ENCODE results near the gene ZNF579. TPM values are rescaled to one million over a fixed set of nuclear protein-coding genes. Genes with fewer than 3 reads are reported as not detected.

The ZNF579 gene
- total and polyA plus RNA-seq, 10 of the 15 experiments (the other 5 are each of a cell fraction or from before 2014, with no cell fraction given): 0.11 to 11.7 (median 1.5) TPM

DNA sequence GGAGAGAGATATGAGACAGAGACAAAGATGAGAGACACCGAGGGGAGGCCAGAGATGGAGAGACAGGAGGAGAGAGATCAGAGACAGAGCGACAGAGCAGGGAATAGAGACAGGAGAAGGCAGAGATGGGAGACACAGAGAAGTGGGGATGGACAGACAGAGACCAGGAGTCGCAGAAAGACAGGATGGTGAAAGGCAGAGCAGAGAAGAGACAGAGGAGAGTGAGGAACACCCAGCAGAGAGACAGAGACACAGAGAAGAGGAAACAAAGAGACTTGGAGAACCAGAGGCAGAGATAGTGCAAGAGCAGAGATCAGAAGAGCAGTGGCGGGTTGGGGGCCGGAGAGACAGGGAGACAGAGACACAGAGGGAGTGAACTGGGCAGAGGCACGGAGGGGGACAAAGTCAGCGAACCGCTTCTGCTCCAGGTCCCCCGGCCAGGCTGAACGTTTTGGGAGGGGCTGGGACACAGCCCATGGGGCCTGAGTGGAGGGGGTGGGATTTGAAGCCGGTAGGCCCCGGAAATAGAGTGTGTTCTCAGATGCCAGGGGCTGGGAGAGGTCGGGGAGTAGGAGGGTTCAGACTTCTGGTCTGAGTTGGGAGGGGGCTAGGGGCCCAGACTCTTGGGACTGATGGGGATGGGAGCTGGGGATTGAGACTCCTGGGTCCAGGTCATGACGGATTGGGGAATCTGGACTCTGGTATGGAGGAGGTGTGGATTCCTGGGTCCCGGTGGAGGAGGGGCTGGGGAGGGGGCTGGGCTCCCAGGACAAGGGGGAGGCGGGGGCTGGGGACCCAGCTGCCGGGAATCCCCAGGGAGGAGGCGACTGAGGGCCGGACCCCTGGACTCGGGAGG is 654 bp downstream of the ZNF579 start:
- CTCF ChIA-PET: interaction anchor here (2.3 kb wide), 1 partner anchor 26 kb away, joined by 5 read pairs; the partner anchor contains the start of gene ZNF865
- no peak for FAIRE-seq

More for the DNA sequence above, 654 bp downstream of the ZNF579 start:
- Histone ChIP-seq H4K20me1 (ENCODE audit: control insufficient read depth, insufficient read depth) (no peaks in the 10 kb centered on the region), H3K9ac (ENCODE audit: control insufficient read depth, insufficient read depth, low read length) (peak overlapping the region; percentile 56), H3K4me2 (ENCODE audit: control insufficient read depth, insufficient read depth) (peak overlapping the region; percentile 71), H3K4me1 (ENCODE audit: control insufficient read depth, insufficient read depth, low read length) (0 out of 2 replicates have a peak, but pooled peaks cover 3% of the 10 kb centered on the region), H2AFZ (ENCODE audit: control insufficient read depth, low read depth, low read length) (peak overlapping the region; percentile 85; the same call in 1 of the 2 replicates), H3K9me3 (replicated peaks; ENCODE audit: control insufficient read depth, insufficient read depth, low read length) (no peaks in the 10 kb centered on the region), H3K36me3 (ENCODE audit: control insufficient read depth in 2 of 2, insufficient read depth in 2 of 2, low read length in 1 of 2) (peaks cover 0 to 5% of the 10 kb centered on the region in 2 experiments; a peak in 1 of 4 replicates), H3K4me3 (peak overlapping the region; percentile 93), H3K27ac (ENCODE audit: control insufficient read depth, insufficient read depth) (peak overlapping the region; percentile 64), H3K79me2 (ENCODE audit: control insufficient read depth, insufficient read depth, low read length) (peaks cover 11% of the 10 kb centered on the region), H3K27me3 (replicated peaks in 1 of 2; ENCODE audit: control insufficient read depth in 2 of 2, insufficient read depth in 2 of 2, low read length in 1 of 2) (no peaks in the 10 kb centered on the region)
- peak; percentile 72 for ATAC-seq
- 25% methylated on average over 13 of the region's 20 CpGs for WGBS (ENCODE audit: insufficient coverage, insufficient replicate concordance, low lambda C conversion rate, missing lambda C conversion rate)
- no TSS peak for BruUV-seq (replicated peaks)
- POLR2A ChIA-PET: interaction anchor here (1.3 to 1.5 kb wide), 2 partner anchors 10 to 19 kb away, joined by 4 to 5 read pairs; partner anchors contain the start of gene FIZ1
- intact Hi-C loops (cut with micrococcal nuclease; ENCODE audit: unreplicated experiment): no loop called here
- RAD21 ChIA-PET (ENCODE audit: unreplicated experiment): interaction anchor here (0.8 to 1.0 kb wide), 3 partner anchors 46 to 76 kb away, joined by 3 to 6 read pairs (median 3); no protein-coding TSS in a partner anchor
- SMC1A ChIA-PET (ENCODE audit: uncharacterized antibody, unreplicated experiment): interaction anchor here (0.7 to 1.1 kb wide), 2 partner anchors 66 to 118 kb away, joined by 3 to 5 read pairs; partner anchors contain the start of gene ISOC2
- TF ChIP-seq IRF4 (IDR thresholded peaks at IDR 0.05; ENCODE audit: low read depth, low read length) (no peak), CREM (IDR thresholded peaks at IDR 0.05; ENCODE audit: low read depth) (no peak), ZNF592 (IDR thresholded peaks at IDR 0.05) (no peak), RFX5 (IDR thresholded peaks at IDR 0.05; ENCODE audit: low read depth, low read length) (no peak), USF1 (IDR thresholded peaks at IDR 0.05; ENCODE audit: borderline replicate concordance, extremely low read length, insufficient read depth, low read depth, low read length) (no peak), SRF (IDR thresholded peaks at IDR 0.05; ENCODE audit: low read depth in 2 of 2, low read length in 2 of 2) (no peak), NBN (IDR thresholded peaks at IDR 0.05) (0 out of 2 replicates have a peak, but pooled peaks have one; percentile 24), NFYB (IDR thresholded peaks at IDR 0.05; ENCODE audit: insufficient read depth, low read depth, low read length) (no peak), TCF12 (IDR thresholded peaks at IDR 0.05; ENCODE audit: low read depth, low read length) (no peak), NFIC (IDR thresholded peaks at IDR 0.05; ENCODE audit: low read depth, low read length) (no peak), HDGF (IDR thresholded peaks at IDR 0.05) (0 out of 2 replicates have a peak, but pooled peaks have one; percentile 66)
- in situ Hi-C loops (cut with MboI): no loop called here
- no peak for DNase-seq (ENCODE audit: low read depth, low spot score)
